ENCODE data around the gene THBS3. TPM values are rescaled to one million over a fixed set of nuclear protein-coding genes. Genes with fewer than 3 reads are reported as not detected.
"Not testable (repeated sequence)": the region's sequence is repeated elsewhere in the genome, so short reads cannot be mapped to it uniquely, and the experiment has no call there.

The THBS3 gene
- polyA plus RNA-seq, 1 donor from 2014 or later = 99.6 TPM

DNA sequence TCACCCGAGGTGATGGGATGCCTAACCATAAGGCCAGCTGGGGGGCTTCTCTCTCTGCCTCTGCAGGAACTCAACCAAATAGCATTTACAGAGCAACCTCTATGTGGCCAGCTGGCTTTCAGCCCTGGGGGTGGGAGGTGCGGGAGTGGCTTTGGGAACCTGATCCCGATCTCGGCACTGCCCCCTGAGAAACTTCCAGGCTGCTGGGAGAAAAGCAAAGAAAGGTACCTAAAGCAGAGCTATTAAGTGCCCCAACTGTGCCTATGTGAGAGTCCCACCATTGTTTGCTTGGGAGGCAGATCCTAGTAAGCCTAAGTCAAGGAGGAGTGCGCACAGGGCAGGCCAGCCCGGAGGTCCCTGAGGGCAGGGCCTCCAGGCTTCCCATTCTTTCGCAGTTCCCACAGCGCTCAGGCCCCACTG lies 41.6 kb downstream of the THBS3 start:
- no peaks in the 10 kb centered on the region for H3K9me2 ChIP-seq (ENCODE audit: insufficient read depth, low read length)
- H2AFZ ChIP-seq (ENCODE audit: low read depth, low read length) = no peak overlapping the region
- H3F3A ChIP-seq (ENCODE audit: insufficient read depth, low read length, poor library complexity, severe bottlenecking) = no peaks in the 10 kb centered on the region
- no peak overlapping the region for H3K27ac ChIP-seq (ENCODE audit: low read length)
- no peaks in the 10 kb centered on the region for H3K79me2 ChIP-seq (replicated peaks; ENCODE audit: insufficient read depth, low read length)
- no peaks in the 10 kb centered on the region for H3K27me3 ChIP-seq (ENCODE audit: insufficient read depth, low read depth, low read length)
- no peaks in the 10 kb centered on the region for H4K20me1 ChIP-seq (ENCODE audit: insufficient read depth)
- no peak overlapping the region for H3K9ac ChIP-seq (ENCODE audit: low read length)
- no peak overlapping the region for H3K4me2 ChIP-seq (ENCODE audit: low read length)
- TF ChIP-seq EP300 (conservative IDR thresholded peaks at IDR 0.05; ENCODE audit: poor library complexity, severe bottlenecking) = no peak
- no peak for TF ChIP-seq SMC3 (conservative IDR thresholded peaks at IDR 0.05; ENCODE audit: poor library complexity)
- TF ChIP-seq MXI1 (conservative IDR thresholded peaks at IDR 0.05; ENCODE audit: poor library complexity, severe bottlenecking) = no peak
- H3K36me3 ChIP-seq (ENCODE audit: insufficient read depth, low read length) = no peaks in the 10 kb centered on the region
- H3K4me3 ChIP-seq (ENCODE audit: low read length) = no peak overlapping the region
- H3K9me3 ChIP-seq (ENCODE audit: low read length) = no peaks in the 10 kb centered on the region

DNA sequence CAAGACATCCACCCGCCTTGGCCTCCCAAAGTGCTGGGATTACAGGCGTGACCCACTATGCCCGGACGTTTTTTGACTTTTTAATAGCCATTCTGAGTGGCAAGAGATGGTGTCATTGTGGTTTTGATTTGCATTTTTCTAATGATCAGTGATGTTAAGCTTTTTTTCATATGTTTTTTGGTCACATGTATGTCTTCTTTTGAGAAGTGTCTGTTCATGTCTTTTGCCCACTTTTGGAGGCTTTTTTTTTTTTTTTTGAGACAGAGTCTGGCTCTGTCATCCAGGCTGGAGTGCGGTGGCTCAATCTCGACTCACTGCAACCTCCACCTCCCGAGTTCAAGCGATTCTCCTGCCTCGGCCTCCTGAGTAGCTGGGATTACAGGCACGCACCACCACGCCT lies 43.1 kb downstream of the THBS3 start:
- H3K27ac ChIP-seq (ENCODE audit: low read length); H3K4me2 ChIP-seq (ENCODE audit: low read length); H3K9ac ChIP-seq (ENCODE audit: low read length); H2AFZ ChIP-seq (ENCODE audit: low read depth, low read length); H3F3A ChIP-seq (ENCODE audit: insufficient read depth, low read length, poor library complexity, severe bottlenecking); H3K9me3 ChIP-seq (ENCODE audit: low read length); H3K4me3 ChIP-seq (ENCODE audit: low read length); H3K79me2 ChIP-seq (replicated peaks; ENCODE audit: insufficient read depth, low read length); H3K9me2 ChIP-seq (ENCODE audit: insufficient read depth, low read length); H3K36me3 ChIP-seq (ENCODE audit: insufficient read depth, low read length); H3K27me3 ChIP-seq (ENCODE audit: insufficient read depth, low read depth, low read length); H4K20me1 ChIP-seq (ENCODE audit: insufficient read depth): not testable (repeated sequence)

DNA sequence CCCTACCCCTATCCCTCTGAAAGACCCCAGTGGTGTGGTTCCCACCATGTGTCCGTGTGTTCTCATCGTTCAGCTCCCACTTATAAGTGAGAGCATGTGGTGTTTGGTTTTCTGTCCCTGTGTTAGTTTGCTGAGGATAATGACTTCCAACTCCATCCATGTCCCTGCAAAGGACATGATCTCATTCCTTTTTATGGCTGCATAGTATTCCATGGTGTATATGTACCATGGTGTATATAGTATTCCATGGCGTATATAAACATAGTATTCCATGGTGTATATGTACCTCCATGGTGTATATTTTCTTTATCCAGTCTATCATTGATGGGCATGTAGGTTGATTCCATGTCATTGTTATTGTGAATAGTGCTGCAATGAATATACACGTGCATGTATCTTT lies 43.9 kb downstream of the THBS3 start:
- H3K79me2 ChIP-seq (replicated peaks; ENCODE audit: insufficient read depth, low read length); H3F3A ChIP-seq (ENCODE audit: insufficient read depth, low read length, poor library complexity, severe bottlenecking); H3K9me3 ChIP-seq (ENCODE audit: low read length); H3K4me2 ChIP-seq (ENCODE audit: low read length); H3K36me3 ChIP-seq (ENCODE audit: insufficient read depth, low read length); H3K4me3 ChIP-seq (ENCODE audit: low read length); H3K9ac ChIP-seq (ENCODE audit: low read length); H4K20me1 ChIP-seq (ENCODE audit: insufficient read depth); H3K27ac ChIP-seq (ENCODE audit: low read length); H3K27me3 ChIP-seq (ENCODE audit: insufficient read depth, low read depth, low read length); H2AFZ ChIP-seq (ENCODE audit: low read depth, low read length); H3K9me2 ChIP-seq (ENCODE audit: insufficient read depth, low read length): not testable (repeated sequence)

- H2AFZ ChIP-seq (ENCODE audit: low read depth, low read length); H3K9me3 ChIP-seq (ENCODE audit: low read length); H3K9me2 ChIP-seq (ENCODE audit: insufficient read depth, low read length); H3K36me3 ChIP-seq (ENCODE audit: insufficient read depth, low read length); H3K9ac ChIP-seq (ENCODE audit: low read length); H4K20me1 ChIP-seq (ENCODE audit: insufficient read depth); H3K79me2 ChIP-seq (replicated peaks; ENCODE audit: insufficient read depth, low read length); H3F3A ChIP-seq (ENCODE audit: insufficient read depth, low read length, poor library complexity, severe bottlenecking); H3K4me2 ChIP-seq (ENCODE audit: low read length); H3K27me3 ChIP-seq (ENCODE audit: insufficient read depth, low read depth, low read length); H3K4me3 ChIP-seq (ENCODE audit: low read length); H3K27ac ChIP-seq (ENCODE audit: low read length): not testable (repeated sequence)
Observed at GRCh38 chr1:155162631-155163030, 45.1 kb downstream of the THBS3 start.

GRCh38 chr1:155160128-155160527 lies 47.6 kb downstream of the THBS3 start:
- Histone ChIP-seq H3K4me3 (ENCODE audit: low read length) (no peak overlapping the region), H3K36me3 (ENCODE audit: insufficient read depth, low read length) (no peaks in the 10 kb centered on the region), H3K9me3 (ENCODE audit: low read length) (no peaks in the 10 kb centered on the region), H3K9me2 (ENCODE audit: insufficient read depth, low read length) (no peaks in the 10 kb centered on the region), H3K9ac (ENCODE audit: low read length) (no peak overlapping the region), H3K4me2 (ENCODE audit: low read length) (no peak overlapping the region), H3K27ac (ENCODE audit: low read length) (no peak overlapping the region), H2AFZ (ENCODE audit: low read depth, low read length) (no peak overlapping the region), H3K79me2 (replicated peaks; ENCODE audit: insufficient read depth, low read length) (no peaks in the 10 kb centered on the region), H3K27me3 (ENCODE audit: insufficient read depth, low read depth, low read length) (no peaks in the 10 kb centered on the region), H3F3A (ENCODE audit: insufficient read depth, low read length, poor library complexity, severe bottlenecking) (no peaks in the 10 kb centered on the region), H4K20me1 (ENCODE audit: insufficient read depth) (no peaks in the 10 kb centered on the region)
- TF ChIP-seq EZH2 (IDR thresholded peaks at IDR 0.05; ENCODE audit: borderline replicate concordance, insufficient read depth, low read length, poor library complexity, severe bottlenecking) (no peak), POLR2AphosphoS5 (IDR thresholded peaks at IDR 0.05) (no peak), TAF1 (IDR thresholded peaks at IDR 0.05; ENCODE audit: low read depth) (no peak), REST (IDR thresholded peaks at IDR 0.05; ENCODE audit: borderline replicate concordance) (no peak), CTCF (IDR thresholded peaks at IDR 0.05; ENCODE audit: poor library complexity, severe bottlenecking) (no peak), EP300 (conservative IDR thresholded peaks at IDR 0.05; ENCODE audit: poor library complexity, severe bottlenecking) (no peak), SMC3 (conservative IDR thresholded peaks at IDR 0.05; ENCODE audit: poor library complexity) (no peak), RAD21 (conservative IDR thresholded peaks at IDR 0.05) (no peak), MXI1 (conservative IDR thresholded peaks at IDR 0.05; ENCODE audit: poor library complexity, severe bottlenecking) (no peak)

Measured in neural cell (in vitro differentiated cells).